HG03575 (cell line): ENCODE data around the gene ANKRD31.
"Not testable (repeated sequence)": the region's sequence is repeated elsewhere in the genome, so short reads cannot be mapped to it uniquely, and the experiment has no call there.

Experiments
- ATAC-seq: cut with Tn5 transposase; IDR thresholded peaks from one replicate; pipeline ENCODE4 v1.9.1; 2021; ENCODE audit not compliant: unreplicated experiment, insufficient number of reproducible peaks, low FRiP score; ENCODE audit errors: extremely low read depth

ANKRD31 gene

GRCh38 chr5:75167345-75167744, 69.3 kb downstream of the ANKRD31 start:
- ATAC-seq, result no peak

GRCh38 chr5:75161508-75161907, 75.2 kb downstream of the ANKRD31 start:
- not testable (repeated sequence) for ATAC-seq

- no peak for ATAC-seq
These were observed 80.1 kb downstream of the ANKRD31 start for GRCh38 chr5:75156585-75156984.

- no peak for ATAC-seq
These were observed 83.8 kb downstream of the ANKRD31 start for GRCh38 chr5:75152860-75153259.

- ATAC-seq, result no peak
These were observed 88.6 kb downstream of the ANKRD31 start for GRCh38 chr5:75148051-75148450.

GRCh38 chr5:75142566-75143136, 94.0 kb downstream of the ANKRD31 start:
- no peak for ATAC-seq

GRCh38 chr5:75140277-75140676, 96.4 kb downstream of the ANKRD31 start:
- ATAC-seq, result no peak

GRCh38 chr5:75138689-75139088, 98.0 kb downstream of the ANKRD31 start:
- no peak for ATAC-seq

- ATAC-seq, result no peak
These were observed 105.8 kb downstream of the ANKRD31 start for GRCh38 chr5:75130818-75131349.

- no peak for ATAC-seq
These were observed 119.8 kb downstream of the ANKRD31 start for GRCh38 chr5:75116856-75117255.

GRCh38 chr5:75114311-75114710, 122.4 kb downstream of the ANKRD31 start:
- ATAC-seq, result not testable (repeated sequence)

- ATAC-seq, result no peak
These were observed 123.1 kb downstream of the ANKRD31 start for GRCh38 chr5:75113354-75114113.

GRCh38 chr5:75108931-75109596, 127.6 kb downstream of the ANKRD31 start:
- no peak for ATAC-seq

- ATAC-seq, result no peak
These were observed 128.2 kb downstream of the ANKRD31 start for GRCh38 chr5:75108515-75108914.

- ATAC-seq, result not testable (repeated sequence)
These were observed 140.7 kb downstream of the ANKRD31 start for GRCh38 chr5:75095956-75096355.

GRCh38 chr5:75091597-75091996, 145.1 kb downstream of the ANKRD31 start:
- no peak for ATAC-seq

- no peak for ATAC-seq
These were observed 147.0 kb downstream of the ANKRD31 start for GRCh38 chr5:75089662-75090061.

GRCh38 chr5:75089137-75089536, 147.5 kb downstream of the ANKRD31 start:
- no peak for ATAC-seq

GRCh38 chr5:75088648-75089047, 148.0 kb downstream of the ANKRD31 start:
- no peak for ATAC-seq

GRCh38 chr5:75081510-75081909, 155.2 kb downstream of the ANKRD31 start:
- ATAC-seq, result no peak
